Measurements from ENCODE around the gene HDGF. TPM values are rescaled to one million over a fixed set of nuclear protein-coding genes. Genes with fewer than 3 reads are reported as not detected.
A peak's percentile ranks its signal among the peaks of the same experiment; 100 is the strongest.

HDGF gene
- total RNA-seq, 2 donors from 2014 or later, result 93.5 to 118 TPM

DNA sequence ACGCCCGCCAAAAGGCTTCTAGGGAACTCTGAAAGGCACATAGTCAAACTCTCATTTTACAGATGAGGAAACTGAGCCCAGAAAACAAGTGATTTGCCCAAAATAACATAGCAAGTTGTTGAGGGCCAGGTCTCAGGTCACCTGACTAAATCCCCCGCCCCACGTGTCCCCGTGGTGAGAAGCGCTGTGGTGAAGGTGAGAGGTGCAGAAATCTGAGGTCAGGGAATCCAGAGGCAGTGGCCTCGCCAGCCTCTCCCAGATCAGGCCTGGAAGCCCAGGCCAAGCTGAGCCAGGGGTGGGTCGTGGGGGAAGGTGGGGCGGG is 5.1 kb downstream of the HDGF start:
- no peaks in the 10 kb centered on the region for H3K9me3 ChIP-seq
- peaks cover 17% of the 10 kb centered on the region for H3K36me3 ChIP-seq
- H3K4me3 ChIP-seq, result peak overlapping the region; percentile 82
- TF ChIP-seq CTCF (IDR thresholded peaks at IDR 0.05), result no peak
- peak overlapping the region; percentile 93 to 94 for H3K27ac ChIP-seq
- ATAC-seq (ENCODE audit: insufficient number of reproducible peaks, low FRiP score, low read depth) (no peak), DNase-seq (ENCODE audit: low spot score) (no peak)
- no peaks in the 10 kb centered on the region for H3K27me3 ChIP-seq (replicated peaks; ENCODE audit: insufficient read depth)
- peaks cover 39 to 55% of the 10 kb centered on the region in 2 donors for H3K4me1 ChIP-seq (ENCODE audit: control insufficient read depth in 1 of 2, low read depth in 2 of 2)

DNA sequence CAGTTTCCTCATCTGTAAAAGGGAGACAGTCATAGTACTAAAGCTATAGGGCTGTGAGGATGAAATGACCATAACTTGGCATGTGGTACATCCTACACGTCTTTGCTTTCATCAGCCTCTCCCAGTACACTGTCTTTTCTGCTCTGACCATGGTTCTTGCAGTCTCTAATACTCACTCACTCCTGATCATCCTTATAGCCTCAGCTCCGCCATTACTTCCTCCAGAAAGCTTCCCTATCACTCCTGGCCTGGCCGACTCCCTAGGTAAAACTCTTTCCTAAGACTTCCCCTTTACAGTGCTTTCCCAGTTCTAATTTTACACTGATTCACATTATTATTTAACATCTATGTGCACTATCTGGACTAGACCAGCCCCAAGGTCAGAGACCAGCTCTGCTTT is 5.6 kb downstream of the HDGF start:
- TF ChIP-seq CTCF (IDR thresholded peaks at IDR 0.05), result no peak
- Histone ChIP-seq H3K27ac (peak overlapping the region; percentile 93 to 94), H3K4me1 (ENCODE audit: control insufficient read depth in 1 of 2, low read depth in 2 of 2) (peaks cover 39 to 55% of the 10 kb centered on the region in 2 donors), H3K27me3 (replicated peaks; ENCODE audit: insufficient read depth) (no peaks in the 10 kb centered on the region), H3K9me3 (no peaks in the 10 kb centered on the region), H3K4me3 (peak overlapping the region; percentile 82), H3K36me3 (peaks cover 17% of the 10 kb centered on the region)
- no peak for DNase-seq (ENCODE audit: low spot score)
- ATAC-seq (ENCODE audit: insufficient number of reproducible peaks, low FRiP score, low read depth), result no peak

- Histone ChIP-seq H3K36me3 (peaks cover 17% of the 10 kb centered on the region), H3K27me3 (replicated peaks; ENCODE audit: insufficient read depth) (no peaks in the 10 kb centered on the region), H3K4me1 (ENCODE audit: control insufficient read depth in 1 of 2, low read depth in 2 of 2) (peaks cover 44 to 58% of the 10 kb centered on the region in 2 donors), H3K9me3 (no peaks in the 10 kb centered on the region), H3K27ac (peak overlapping the region; percentile 93 to 94), H3K4me3 (no peak overlapping the region)
- TF ChIP-seq CTCF (IDR thresholded peaks at IDR 0.05), result no peak
- DNase-seq (ENCODE audit: low spot score), result no peak
- no peak for ATAC-seq (ENCODE audit: insufficient number of reproducible peaks, low FRiP score, low read depth)
Measured at GRCh38 chr1:156744786-156745419, 6.6 kb downstream of the HDGF start.

DNA sequence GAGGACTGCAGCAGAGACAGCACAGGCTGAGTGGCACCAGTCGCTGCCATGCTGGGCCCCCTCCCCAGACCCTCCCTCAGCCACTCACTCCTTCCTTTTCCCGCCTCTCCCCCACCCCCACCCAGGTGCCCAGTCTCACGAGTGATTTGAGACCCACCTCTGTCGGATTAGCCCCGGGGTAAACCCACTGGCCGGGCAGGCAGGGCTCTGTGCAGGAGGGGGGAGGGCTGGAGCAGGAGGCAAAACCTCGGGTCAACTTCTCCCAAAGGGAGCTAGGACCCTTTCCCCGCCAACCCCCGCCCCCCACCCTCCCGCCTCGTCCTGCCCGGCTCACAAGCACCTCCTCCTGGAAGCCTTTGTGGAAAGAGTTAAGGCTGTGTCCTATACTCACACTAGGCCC is 7.1 kb downstream of the HDGF start:
- peaks cover 39 to 53% of the 10 kb centered on the region in 2 donors for H3K4me1 ChIP-seq (ENCODE audit: control insufficient read depth in 1 of 2, low read depth in 2 of 2)
- TF ChIP-seq CTCF (IDR thresholded peaks at IDR 0.05), result no peak
- DNase-seq (ENCODE audit: low spot score), result no peak
- H3K36me3 ChIP-seq, result peaks cover 17% of the 10 kb centered on the region
- no peak overlapping the region for H3K27ac ChIP-seq
- no peaks in the 10 kb centered on the region for H3K27me3 ChIP-seq (replicated peaks; ENCODE audit: insufficient read depth)
- H3K9me3 ChIP-seq, result no peaks in the 10 kb centered on the region
- no peak overlapping the region for H3K4me3 ChIP-seq
- no peak for ATAC-seq (ENCODE audit: insufficient number of reproducible peaks, low FRiP score, low read depth)

- Histone ChIP-seq H3K27ac (no peak overlapping the region), H3K27me3 (replicated peaks; ENCODE audit: insufficient read depth) (no peaks in the 10 kb centered on the region), H3K4me1 (ENCODE audit: control insufficient read depth in 1 of 2, low read depth in 2 of 2) (peaks cover 32 to 47% of the 10 kb centered on the region in 2 donors), H3K36me3 (peaks cover 17% of the 10 kb centered on the region), H3K9me3 (no peaks in the 10 kb centered on the region), H3K4me3 (no peak overlapping the region)
- no peak for TF ChIP-seq CTCF (IDR thresholded peaks at IDR 0.05)
- DNase-seq (ENCODE audit: low spot score), result no peak
- no peak for ATAC-seq (ENCODE audit: insufficient number of reproducible peaks, low FRiP score, low read depth)
Measured at GRCh38 chr1:156743367-156744302, 7.8 kb downstream of the HDGF start.
